GM12878 (cell line): Measurements from ENCODE around the gene RACK1.

Source experiments
- EZH2 ChIP-seq: IDR thresholded peaks from 2 replicates; pipeline ENCODE4 v1.6.1; 2012; ENCODE audit warnings: low read depth, mild to moderate bottlenecking, control low read depth, inconsistent platforms, low read length, borderline replicate concordance; ENCODE audit not compliant: control insufficient read depth
- HCFC1 ChIP-seq: fragments of 150-350 bp; IDR thresholded peaks from 2 replicates; pipeline ENCODE4 v1.6.1; 2014; ENCODE audit warnings: low read length
- NBN ChIP-seq: fragments of 450-650 bp; IDR thresholded peaks from 2 replicates; pipeline ENCODE4 v1.6.1; 2016
- PML ChIP-seq: IDR thresholded peaks from 2 replicates; pipeline ENCODE4 v1.6.1; 2012; ENCODE audit warnings: low read length, inconsistent platforms
- POLR2A ChIP-seq: IDR thresholded peaks from 2 replicates; pipeline ENCODE4 v1.6.1; 2011; ENCODE audit warnings: low read depth, mild to moderate bottlenecking, low read length
- POLR2AphosphoS5 ChIP-seq: IDR thresholded peaks from 2 replicates; pipeline ENCODE4 v1.6.1; 2011; ENCODE audit warnings: mild to moderate bottlenecking, low read length, inconsistent platforms
- PRDM15 ChIP-seq: fragments of 450-650 bp; formaldehyde crosslinking; IDR thresholded peaks from 2 replicates; pipeline ENCODE4 v1.4.0; 2020; ENCODE audit warnings: mild to moderate bottlenecking, moderate library complexity
- SUZ12 ChIP-seq: fragments of 200-600 bp; sonication (generic); IDR thresholded peaks from one replicate; pipeline ENCODE4 v1.6.1; 2018; ENCODE audit warnings: antibody characterized with exemption, mild to moderate bottlenecking; ENCODE audit not compliant: unreplicated experiment
- TBL1XR1 ChIP-seq: IDR thresholded peaks from 2 replicates; pipeline ENCODE4 v1.6.1; 2012; ENCODE audit warnings: low read depth, low read length, improper control_type of control experiment
- TCF7 ChIP-seq: IDR thresholded peaks from 2 replicates; pipeline ENCODE4 v1.6.1; 2014; ENCODE audit warnings: antibody characterized with exemption, borderline replicate concordance
- USF1 ChIP-seq: IDR thresholded peaks from 2 replicates; pipeline ENCODE4 v1.6.1; 2011; ENCODE audit warnings: borderline replicate concordance, low read depth, mild to moderate bottlenecking, moderate library complexity, mixed read lengths, low read length; ENCODE audit not compliant: insufficient read depth; ENCODE audit errors: extremely low read length
- ZBTB40 ChIP-seq: fragments of 450-650 bp; IDR thresholded peaks from 2 replicates; pipeline ENCODE4 v1.6.1; 2016; ENCODE audit warnings: mild to moderate bottlenecking, moderate library complexity, borderline replicate concordance
- TF ChIP-seq, protein P1 (sequence below), 3 experiments: IDR thresholded peaks in 2 of 3; conservative IDR thresholded peaks in 1 of 3; 2 replicates each; pipeline ENCODE4 v1.5.1; 2011; ENCODE audit warnings: low read depth in 3 of 3, low read length in 3 of 3, mild to moderate bottlenecking in 3 of 3, control low read depth in 2 of 3, moderate library complexity in 2 of 3, inconsistent platforms in 1 of 3, mixed read lengths in 1 of 3; ENCODE audit not compliant: control insufficient read depth in 2 of 3, insufficient read depth in 1 of 3; ENCODE audit errors: extremely low read depth in 1 of 3

DNA sequence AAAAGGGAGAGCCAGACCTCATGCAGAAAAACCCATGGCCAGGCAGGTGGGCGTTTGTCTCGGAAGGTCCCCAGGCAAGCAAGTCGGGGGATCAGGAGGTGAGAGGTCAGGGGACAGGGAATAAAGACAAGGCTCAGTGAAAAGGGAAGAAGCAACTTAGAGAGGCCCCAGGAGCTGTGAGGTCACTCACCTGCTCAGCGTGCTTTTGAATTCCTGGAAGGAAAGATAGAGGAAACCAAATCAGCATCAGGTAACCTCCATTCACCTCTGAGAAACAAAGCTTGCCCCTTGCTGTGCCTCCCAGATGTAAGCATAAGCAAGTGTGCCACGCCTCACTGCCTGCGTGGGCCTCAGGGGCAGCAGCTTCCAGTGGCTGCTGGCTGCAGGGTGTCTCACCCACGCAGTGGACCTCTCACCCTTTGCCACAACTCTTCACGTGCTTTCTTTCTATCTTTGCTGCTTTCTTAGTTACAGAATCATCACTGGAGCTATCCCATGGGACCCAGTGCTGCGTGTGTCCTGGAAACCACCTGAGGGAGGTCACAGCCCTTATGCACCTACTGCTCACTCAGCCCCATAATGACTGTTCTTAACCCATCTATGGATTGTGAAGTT is 44.7 kb downstream of the RACK1 start:
- TF ChIP-seq POLR2AphosphoS5 (no peak), PRDM15 (no peak), USF1 (peak; percentile 33), EZH2 (no peak), POLR2A (no peak), HCFC1 (no peak), TCF7 (no peak), PML (no peak), ZBTB40 (no peak), TBL1XR1 (peak; percentile 46; the same call in 1 of the 2 replicates), NBN (peak; percentile 92), SUZ12 (no peak)
- TF ChIP-seq, protein P1, sequence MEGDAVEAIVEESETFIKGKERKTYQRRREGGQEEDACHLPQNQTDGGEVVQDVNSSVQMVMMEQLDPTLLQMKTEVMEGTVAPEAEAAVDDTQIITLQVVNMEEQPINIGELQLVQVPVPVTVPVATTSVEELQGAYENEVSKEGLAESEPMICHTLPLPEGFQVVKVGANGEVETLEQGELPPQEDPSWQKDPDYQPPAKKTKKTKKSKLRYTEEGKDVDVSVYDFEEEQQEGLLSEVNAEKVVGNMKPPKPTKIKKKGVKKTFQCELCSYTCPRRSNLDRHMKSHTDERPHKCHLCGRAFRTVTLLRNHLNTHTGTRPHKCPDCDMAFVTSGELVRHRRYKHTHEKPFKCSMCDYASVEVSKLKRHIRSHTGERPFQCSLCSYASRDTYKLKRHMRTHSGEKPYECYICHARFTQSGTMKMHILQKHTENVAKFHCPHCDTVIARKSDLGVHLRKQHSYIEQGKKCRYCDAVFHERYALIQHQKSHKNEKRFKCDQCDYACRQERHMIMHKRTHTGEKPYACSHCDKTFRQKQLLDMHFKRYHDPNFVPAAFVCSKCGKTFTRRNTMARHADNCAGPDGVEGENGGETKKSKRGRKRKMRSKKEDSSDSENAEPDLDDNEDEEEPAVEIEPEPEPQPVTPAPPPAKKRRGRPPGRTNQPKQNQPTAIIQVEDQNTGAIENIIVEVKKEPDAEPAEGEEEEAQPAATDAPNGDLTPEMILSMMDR (IDR thresholded peaks at IDR 0.05 in 2 of 3, conservative IDR thresholded peaks at IDR 0.05 in 1 of 3; ENCODE audit: control insufficient read depth in 2 of 3, extremely low read depth in 1 of 3, insufficient read depth in 1 of 3, low read depth in 3 of 3, low read length in 3 of 3): no peak
